ENCODE results near the gene EPHB1.

The EPHB1 gene

DNA sequence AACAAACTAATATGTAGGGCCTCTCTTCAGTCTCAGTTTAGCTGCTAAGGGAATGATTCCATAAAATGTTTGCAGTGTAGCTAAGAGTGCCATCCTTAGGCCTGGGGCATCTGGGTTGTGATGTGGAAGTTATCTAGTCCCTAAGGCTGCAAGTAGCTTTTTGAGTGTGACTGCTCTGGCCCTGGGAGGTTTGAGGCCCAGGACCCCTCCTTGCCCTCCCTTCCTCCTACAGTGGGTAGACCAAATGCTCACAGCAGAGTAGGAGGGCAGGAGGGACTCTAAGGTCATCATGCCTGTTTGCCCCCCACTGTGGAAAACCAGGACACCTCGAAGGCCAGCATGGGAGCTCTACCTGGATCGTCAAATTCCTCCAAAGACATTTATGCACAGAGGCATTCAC is 115.0 kb downstream of the EPHB1 start:
- TF ChIP-seq ZC3H10 (CRISPR knock-in tag; IDR thresholded peaks at IDR 0.05) = no peak
- TF ChIP-seq, protein P1, sequence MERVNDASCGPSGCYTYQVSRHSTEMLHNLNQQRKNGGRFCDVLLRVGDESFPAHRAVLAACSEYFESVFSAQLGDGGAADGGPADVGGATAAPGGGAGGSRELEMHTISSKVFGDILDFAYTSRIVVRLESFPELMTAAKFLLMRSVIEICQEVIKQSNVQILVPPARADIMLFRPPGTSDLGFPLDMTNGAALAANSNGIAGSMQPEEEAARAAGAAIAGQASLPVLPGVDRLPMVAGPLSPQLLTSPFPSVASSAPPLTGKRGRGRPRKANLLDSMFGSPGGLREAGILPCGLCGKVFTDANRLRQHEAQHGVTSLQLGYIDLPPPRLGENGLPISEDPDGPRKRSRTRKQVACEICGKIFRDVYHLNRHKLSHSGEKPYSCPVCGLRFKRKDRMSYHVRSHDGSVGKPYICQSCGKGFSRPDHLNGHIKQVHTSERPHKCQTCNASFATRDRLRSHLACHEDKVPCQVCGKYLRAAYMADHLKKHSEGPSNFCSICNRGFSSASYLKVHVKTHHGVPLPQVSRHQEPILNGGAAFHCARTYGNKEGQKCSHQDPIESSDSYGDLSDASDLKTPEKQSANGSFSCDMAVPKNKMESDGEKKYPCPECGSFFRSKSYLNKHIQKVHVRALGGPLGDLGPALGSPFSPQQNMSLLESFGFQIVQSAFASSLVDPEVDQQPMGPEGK (CRISPR knock-in tag; IDR thresholded peaks at IDR 0.05; ENCODE audit: borderline replicate concordance) = no peak
- no peak for TF ChIP-seq PPARA (CRISPR knock-in tag; IDR thresholded peaks at IDR 0.05; ENCODE audit: borderline replicate concordance)
- no peak for TF ChIP-seq TCF4 (CRISPR knock-in tag; IDR thresholded peaks at IDR 0.05; ENCODE audit: borderline replicate concordance)
- TF ChIP-seq ZFP3 (CRISPR knock-in tag; IDR thresholded peaks at IDR 0.05) = no peak
- TF ChIP-seq ZFP30 (CRISPR knock-in tag; IDR thresholded peaks at IDR 0.05) = no peak
- no peak for TF ChIP-seq ARNTL (CRISPR knock-in tag; IDR thresholded peaks at IDR 0.05; ENCODE audit: borderline replicate concordance, low read depth)
- TF ChIP-seq OSR1 (CRISPR knock-in tag; IDR thresholded peaks at IDR 0.05) = no peak
- TF ChIP-seq RARB (CRISPR knock-in tag; IDR thresholded peaks at IDR 0.05) = no peak
- TF ChIP-seq, protein P2, sequence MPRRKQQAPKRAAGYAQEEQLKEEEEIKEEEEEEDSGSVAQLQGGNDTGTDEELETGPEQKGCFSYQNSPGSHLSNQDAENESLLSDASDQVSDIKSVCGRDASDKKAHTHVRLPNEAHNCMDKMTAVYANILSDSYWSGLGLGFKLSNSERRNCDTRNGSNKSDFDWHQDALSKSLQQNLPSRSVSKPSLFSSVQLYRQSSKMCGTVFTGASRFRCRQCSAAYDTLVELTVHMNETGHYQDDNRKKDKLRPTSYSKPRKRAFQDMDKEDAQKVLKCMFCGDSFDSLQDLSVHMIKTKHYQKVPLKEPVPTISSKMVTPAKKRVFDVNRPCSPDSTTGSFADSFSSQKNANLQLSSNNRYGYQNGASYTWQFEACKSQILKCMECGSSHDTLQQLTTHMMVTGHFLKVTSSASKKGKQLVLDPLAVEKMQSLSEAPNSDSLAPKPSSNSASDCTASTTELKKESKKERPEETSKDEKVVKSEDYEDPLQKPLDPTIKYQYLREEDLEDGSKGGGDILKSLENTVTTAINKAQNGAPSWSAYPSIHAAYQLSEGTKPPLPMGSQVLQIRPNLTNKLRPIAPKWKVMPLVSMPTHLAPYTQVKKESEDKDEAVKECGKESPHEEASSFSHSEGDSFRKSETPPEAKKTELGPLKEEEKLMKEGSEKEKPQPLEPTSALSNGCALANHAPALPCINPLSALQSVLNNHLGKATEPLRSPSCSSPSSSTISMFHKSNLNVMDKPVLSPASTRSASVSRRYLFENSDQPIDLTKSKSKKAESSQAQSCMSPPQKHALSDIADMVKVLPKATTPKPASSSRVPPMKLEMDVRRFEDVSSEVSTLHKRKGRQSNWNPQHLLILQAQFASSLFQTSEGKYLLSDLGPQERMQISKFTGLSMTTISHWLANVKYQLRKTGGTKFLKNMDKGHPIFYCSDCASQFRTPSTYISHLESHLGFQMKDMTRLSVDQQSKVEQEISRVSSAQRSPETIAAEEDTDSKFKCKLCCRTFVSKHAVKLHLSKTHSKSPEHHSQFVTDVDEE (CRISPR knock-in tag; IDR thresholded peaks at IDR 0.05) = no peak
- TF ChIP-seq ESRRG (CRISPR knock-in tag; IDR thresholded peaks at IDR 0.05) = no peak
- no peak for ATAC-seq

- no peak for ATAC-seq
- TF ChIP-seq GLIS3 (CRISPR knock-in tag; IDR thresholded peaks at IDR 0.05) (no peak), ISL1 (CRISPR knock-in tag; IDR thresholded peaks at IDR 0.05) (no peak), RARB (CRISPR knock-in tag; IDR thresholded peaks at IDR 0.05) (no peak), ESRRG (CRISPR knock-in tag; IDR thresholded peaks at IDR 0.05) (no peak), CSDC2 (CRISPR knock-in tag; IDR thresholded peaks at IDR 0.05) (no peak)
These were observed 116.8 kb downstream of the EPHB1 start for GRCh38 chr3:134911586-134912548.

GRCh38 chr3:134916276-134916961 is 121.4 kb downstream of the EPHB1 start:
- no peak for ATAC-seq

DNA sequence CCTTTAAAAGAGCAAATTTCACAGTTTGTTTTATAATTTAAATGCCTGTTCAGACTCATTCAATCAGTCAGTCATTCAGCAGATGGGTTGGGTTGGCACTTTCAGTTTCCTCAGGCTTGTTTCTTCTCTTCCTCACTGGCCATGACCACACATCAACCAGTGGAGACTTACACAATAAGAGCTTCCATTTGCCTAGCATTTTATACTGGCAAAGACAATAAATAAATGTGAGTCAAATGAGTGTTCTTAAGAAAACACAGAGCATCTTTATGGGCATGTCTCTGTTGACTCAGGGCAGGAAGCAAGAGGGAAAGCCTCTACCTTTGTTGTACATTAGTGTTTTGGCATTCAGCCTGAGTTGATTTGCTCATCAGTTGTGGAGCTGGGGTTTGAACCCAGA is 122.6 kb downstream of the EPHB1 start:
- ATAC-seq = no peak
- no peak for TF ChIP-seq CSDC2 (CRISPR knock-in tag; IDR thresholded peaks at IDR 0.05)
- no peak for TF ChIP-seq ISL1 (CRISPR knock-in tag; IDR thresholded peaks at IDR 0.05)
- no peak for TF ChIP-seq ZNF8 (CRISPR knock-in tag; IDR thresholded peaks at IDR 0.05)
- TF ChIP-seq, protein P3, sequence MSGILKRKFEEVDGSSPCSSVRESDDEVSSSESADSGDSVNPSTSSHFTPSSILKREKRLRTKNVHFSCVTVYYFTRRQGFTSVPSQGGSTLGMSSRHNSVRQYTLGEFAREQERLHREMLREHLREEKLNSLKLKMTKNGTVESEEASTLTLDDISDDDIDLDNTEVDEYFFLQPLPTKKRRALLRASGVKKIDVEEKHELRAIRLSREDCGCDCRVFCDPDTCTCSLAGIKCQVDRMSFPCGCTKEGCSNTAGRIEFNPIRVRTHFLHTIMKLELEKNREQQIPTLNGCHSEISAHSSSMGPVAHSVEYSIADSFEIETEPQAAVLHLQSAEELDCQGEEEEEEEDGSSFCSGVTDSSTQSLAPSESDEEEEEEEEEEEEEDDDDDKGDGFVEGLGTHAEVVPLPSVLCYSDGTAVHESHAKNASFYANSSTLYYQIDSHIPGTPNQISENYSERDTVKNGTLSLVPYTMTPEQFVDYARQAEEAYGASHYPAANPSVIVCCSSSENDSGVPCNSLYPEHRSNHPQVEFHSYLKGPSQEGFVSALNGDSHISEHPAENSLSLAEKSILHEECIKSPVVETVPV (CRISPR knock-in tag; IDR thresholded peaks at IDR 0.05) = no peak
- TF ChIP-seq ZNF70 (CRISPR knock-in tag; IDR thresholded peaks at IDR 0.05) = no peak
- no peak for TF ChIP-seq ZNF565 (CRISPR knock-in tag; conservative IDR thresholded peaks at IDR 0.05; ENCODE audit: low read depth)
- no peak for TF ChIP-seq ZFP3 (CRISPR knock-in tag; IDR thresholded peaks at IDR 0.05)
- no peak for TF ChIP-seq OSR1 (CRISPR knock-in tag; IDR thresholded peaks at IDR 0.05)
- no peak for TF ChIP-seq ZFP30 (CRISPR knock-in tag; IDR thresholded peaks at IDR 0.05)
- no peak for TF ChIP-seq PPARA (CRISPR knock-in tag; IDR thresholded peaks at IDR 0.05; ENCODE audit: borderline replicate concordance)
- TF ChIP-seq, protein P4, sequence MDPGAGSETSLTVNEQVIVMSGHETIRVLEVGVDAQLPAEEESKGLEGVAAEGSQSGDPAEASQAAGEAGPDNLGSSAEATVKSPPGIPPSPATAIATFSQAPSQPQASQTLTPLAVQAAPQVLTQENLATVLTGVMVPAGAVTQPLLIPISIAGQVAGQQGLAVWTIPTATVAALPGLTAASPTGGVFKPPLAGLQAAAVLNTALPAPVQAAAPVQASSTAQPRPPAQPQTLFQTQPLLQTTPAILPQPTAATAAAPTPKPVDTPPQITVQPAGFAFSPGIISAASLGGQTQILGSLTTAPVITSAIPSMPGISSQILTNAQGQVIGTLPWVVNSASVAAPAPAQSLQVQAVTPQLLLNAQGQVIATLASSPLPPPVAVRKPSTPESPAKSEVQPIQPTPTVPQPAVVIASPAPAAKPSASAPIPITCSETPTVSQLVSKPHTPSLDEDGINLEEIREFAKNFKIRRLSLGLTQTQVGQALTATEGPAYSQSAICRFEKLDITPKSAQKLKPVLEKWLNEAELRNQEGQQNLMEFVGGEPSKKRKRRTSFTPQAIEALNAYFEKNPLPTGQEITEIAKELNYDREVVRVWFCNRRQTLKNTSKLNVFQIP (CRISPR knock-in tag; IDR thresholded peaks at IDR 0.05; ENCODE audit: borderline replicate concordance, low read depth) = no peak
- no peak for TF ChIP-seq ZC3H10 (CRISPR knock-in tag; IDR thresholded peaks at IDR 0.05)
- TF ChIP-seq ARNTL (CRISPR knock-in tag; IDR thresholded peaks at IDR 0.05; ENCODE audit: borderline replicate concordance, low read depth) = no peak

More at GRCh38 chr3:134916276-134916961, 121.4 kb downstream of the EPHB1 start:
- TF ChIP-seq, protein P4 (CRISPR knock-in tag; IDR thresholded peaks at IDR 0.05; ENCODE audit: borderline replicate concordance, low read depth) = no peak
- no peak for TF ChIP-seq ISL1 (CRISPR knock-in tag; IDR thresholded peaks at IDR 0.05)
- TF ChIP-seq GLIS3 (CRISPR knock-in tag; IDR thresholded peaks at IDR 0.05) = no peak
- no peak for TF ChIP-seq ZFP30 (CRISPR knock-in tag; IDR thresholded peaks at IDR 0.05)

Data from SK-N-SH treated with all-trans-retinoic acid at 6 μM for 48 hours (cell line).